Activated CD8-positive, alpha-beta memory T cell treated with anti-CD3 and anti-CD28 coated beads for 36 hours (primary cell): ENCODE data around the gene DSG1. TPM values are rescaled to one million over a fixed set of nuclear protein-coding genes. Genes with fewer than 3 reads are reported as not detected.
"Not testable (repeated sequence)": the region's sequence is repeated elsewhere in the genome, so short reads cannot be mapped to it uniquely, and the experiment has no call there.

Experiments used
- CTCF ChIA-PET: fragments of 350-600 bp; sonication (Branson Sonifier 250); formaldehyde crosslinking; loops from one replicate; lab custom pipeline; 2021; ENCODE audit warnings: antibody characterized with exemption; lab: Charles Lee
- POLR2A ChIA-PET: fragments of 350-600 bp; sonication (Branson Sonifier 250); formaldehyde crosslinking; loops from one replicate; lab custom pipeline; 2021; ENCODE audit warnings: antibody characterized with exemption; lab: Charles Lee
- total RNA-seq, 2 experiments: library from RNA; stranded (reverse); gene quantifications; one replicate each; pipeline ENCODE4 v1.2.3, GENCODE V29; 2021

DSG1 gene
- total RNA-seq = not detected

DNA sequence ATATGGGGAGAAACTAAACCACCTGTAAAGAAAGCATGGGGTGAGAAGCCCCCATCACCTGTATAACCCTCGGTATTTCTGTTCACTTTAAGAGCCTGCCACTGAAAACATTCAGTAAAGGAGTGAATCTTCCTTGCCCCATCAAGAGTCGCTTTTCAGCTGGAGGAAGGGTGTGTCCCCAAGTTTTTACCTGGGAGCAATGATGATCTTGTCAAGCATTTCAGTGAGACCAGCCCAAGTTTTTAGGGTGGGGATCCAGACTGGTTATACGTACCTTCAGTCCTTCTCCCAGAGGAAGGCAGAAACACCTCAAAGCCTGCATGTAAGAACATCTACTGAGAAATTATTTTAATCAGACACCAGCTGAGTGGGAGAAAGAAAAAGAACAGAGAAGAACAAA is at the start of gene DSG1:
TSS of gene DSG1 (plus strand) at position 301 of the 400 bp plus-strand sequence. CDS start 141 bp downstream, outside the sequence.
- ChIA-PET CTCF (no interaction called here), POLR2A (no interaction called here)

DNA sequence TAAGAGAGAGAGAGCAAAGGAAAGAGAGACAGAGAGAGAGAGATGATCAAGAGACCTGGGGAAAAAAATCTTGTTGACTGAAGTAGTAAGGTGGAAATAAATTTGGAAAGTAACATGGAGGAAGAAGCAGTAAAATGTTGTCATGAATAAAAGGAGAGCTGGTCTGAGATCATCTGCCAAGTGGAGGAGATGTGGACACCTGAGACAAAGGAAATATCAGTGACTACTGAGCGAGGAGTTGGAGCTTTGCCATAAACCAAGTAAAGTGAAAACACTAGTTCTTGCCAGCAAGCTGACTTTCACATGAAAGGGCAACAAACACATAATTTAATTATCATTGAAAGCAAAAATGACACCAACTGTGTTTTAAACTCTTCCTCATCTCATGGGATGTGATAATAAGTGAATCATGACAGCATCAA is 49.0 kb upstream of the DSG1 start:
- ChIA-PET CTCF (no interaction called here), POLR2A (no interaction called here)

- CTCF ChIA-PET = no interaction called here
Measured at GRCh38 chr18:31269566-31269965, 48.4 kb upstream of the DSG1 start.

GRCh38 chr18:31270578-31270977 is 47.4 kb upstream of the DSG1 start:
- ChIA-PET POLR2A (no interaction called here), CTCF (no interaction called here)

More at GRCh38 chr18:31269566-31269965, 48.4 kb upstream of the DSG1 start:
- POLR2A ChIA-PET = no interaction called here

GRCh38 chr18:31273812-31274527 is 44.0 kb upstream of the DSG1 start:
- POLR2A ChIA-PET = no interaction called here
- CTCF ChIA-PET = no interaction called here

DNA sequence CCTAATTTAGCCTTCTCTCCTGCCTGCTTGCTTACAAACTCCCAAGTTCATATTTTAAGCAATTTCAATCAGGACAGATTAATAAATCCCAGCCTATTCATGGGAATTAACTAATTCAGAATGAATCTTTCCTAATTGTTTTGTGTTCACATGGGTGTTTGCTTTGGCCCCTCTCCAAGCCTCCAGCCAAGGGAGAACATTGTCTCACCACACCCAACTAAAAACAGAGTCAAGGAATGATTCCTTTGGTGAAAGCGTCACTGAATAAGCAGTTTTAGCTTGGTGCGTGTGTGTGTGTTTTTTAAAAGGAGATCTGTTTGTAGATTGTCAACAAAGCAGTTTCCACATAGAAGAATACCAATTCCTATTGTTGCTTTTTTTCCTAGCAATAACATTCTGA is 43.0 kb upstream of the DSG1 start:
- CTCF ChIA-PET = interaction anchor here (0.7 kb wide), 1 partner anchor 389 kb away, joined by 4 read pairs; no protein-coding TSS in a partner anchor
- POLR2A ChIA-PET = no interaction called here

DNA sequence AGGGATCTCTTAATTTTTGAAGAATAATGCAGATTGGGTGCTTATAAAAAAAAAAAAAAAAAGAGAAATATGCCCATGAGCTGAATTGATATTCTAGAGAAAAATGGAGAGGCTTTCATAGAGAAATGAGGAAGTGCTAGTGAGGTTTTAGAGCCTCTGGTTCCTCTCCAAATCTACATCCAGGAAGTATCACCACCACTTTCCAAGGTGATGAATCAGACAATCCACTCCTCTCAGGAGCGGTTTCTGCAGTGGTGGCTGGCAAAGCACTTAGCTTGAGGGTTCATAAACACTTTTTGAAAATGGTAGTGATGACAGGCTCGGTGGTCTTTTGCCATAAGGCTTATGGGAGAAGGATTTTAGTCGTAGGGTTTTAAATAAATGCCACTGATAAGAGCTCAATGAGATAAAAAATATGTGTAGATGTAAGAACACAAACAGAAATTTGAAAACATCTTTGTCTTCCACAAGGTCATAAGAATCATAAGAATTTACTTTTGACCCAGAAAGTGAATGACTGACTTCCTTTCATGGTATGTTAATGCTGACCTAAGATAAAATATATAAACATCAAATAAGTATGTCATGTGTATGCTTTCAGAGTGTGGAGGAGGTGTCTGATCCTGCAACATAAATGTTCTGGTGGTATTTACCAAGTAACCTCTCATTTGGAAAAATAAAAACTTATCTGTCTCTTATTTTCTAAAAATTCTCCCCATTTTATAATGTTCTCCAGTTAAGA is 42.1 kb upstream of the DSG1 start:
- ChIA-PET CTCF (interaction anchor here (0.7 kb wide), 1 partner anchor 388 kb away, joined by 4 read pairs; no protein-coding TSS in a partner anchor), POLR2A (no interaction called here)

DNA sequence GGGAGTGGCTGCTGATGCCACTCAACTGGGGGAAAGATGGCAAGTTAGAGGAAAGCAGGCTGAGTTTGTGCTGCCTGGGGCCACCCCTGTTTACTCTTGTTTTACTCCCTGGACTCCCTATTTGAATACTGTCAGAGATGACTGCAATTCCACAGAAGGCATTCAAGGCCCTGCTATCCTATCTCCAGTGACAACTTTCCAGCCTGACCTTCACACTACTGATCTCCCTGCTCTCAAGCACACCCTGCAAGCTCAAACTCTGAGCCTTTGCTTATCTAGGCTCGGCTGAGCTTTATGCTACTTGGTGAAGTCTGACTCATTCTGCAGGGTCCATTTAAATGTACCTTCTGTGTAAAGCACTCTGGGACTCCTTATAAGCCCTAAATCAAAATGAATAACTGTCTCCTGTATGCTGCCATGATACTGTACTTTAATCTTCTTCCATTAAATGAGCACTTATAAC is 39.3 kb upstream of the DSG1 start:
- POLR2A ChIA-PET = no interaction called here
- CTCF ChIA-PET = no interaction called here

DNA sequence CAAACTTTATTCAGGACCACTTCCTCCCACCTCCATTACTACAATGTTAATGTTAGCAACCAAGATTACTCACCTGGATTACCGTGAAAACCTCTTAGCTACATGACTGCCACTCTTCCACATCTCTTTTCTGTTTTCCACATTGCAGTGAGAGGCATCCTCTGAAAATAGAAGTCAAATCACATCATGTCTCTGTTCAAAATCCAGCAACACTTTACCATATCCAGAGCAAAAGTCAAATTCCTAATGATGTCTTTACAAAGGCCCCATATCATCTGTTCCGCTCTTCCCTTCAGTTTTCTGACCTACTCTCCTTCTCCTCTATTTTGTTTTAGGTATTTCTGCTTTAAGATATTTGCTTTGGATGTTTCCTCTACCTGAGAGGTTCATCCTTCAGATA is 37.5 kb upstream of the DSG1 start:
- POLR2A ChIA-PET = no interaction called here
- CTCF ChIA-PET = no interaction called here

DNA sequence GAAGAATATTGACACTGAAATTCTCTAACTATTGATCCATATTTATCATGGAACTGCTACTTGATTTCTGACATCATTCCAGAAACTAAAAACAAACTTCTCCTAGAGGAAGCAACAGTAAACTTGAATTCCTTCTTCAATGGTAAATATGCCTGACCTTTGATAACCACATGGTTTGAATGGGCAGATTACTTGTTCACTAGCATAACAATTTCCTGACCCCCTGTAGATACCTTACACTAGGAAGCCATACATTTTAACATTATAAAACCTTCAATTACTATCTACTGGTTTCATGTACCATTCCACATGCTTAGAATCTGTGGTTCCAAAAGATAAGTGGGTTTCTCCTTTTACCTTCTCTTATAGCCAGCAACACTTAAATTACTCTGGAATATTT is 36.5 kb upstream of the DSG1 start:
- CTCF ChIA-PET = no interaction called here

DNA sequence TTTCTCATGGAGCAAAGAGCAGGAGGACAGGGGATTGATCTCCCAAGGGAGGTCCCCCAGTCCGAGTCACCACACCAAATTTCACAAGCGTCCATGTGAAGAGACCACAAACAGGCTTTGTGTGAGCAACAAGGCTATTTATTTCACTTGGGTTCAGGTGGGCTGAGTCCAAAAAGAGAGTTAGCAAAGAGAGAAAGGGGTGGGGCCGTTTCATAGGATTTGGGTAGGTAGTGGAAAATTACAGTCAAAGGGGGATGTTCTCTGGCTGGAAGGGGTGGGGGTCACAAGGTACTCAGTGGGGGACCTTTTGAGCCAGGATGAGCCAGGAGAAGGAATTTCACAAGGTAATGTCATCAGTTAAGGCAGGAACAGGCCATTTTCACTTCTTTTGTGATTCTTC is 28.5 kb upstream of the DSG1 start:
- CTCF ChIA-PET, POLR2A ChIA-PET: not testable (repeated sequence)

More for the DNA sequence above, 36.5 kb upstream of the DSG1 start:
- POLR2A ChIA-PET = no interaction called here

- ChIA-PET CTCF (no interaction called here), POLR2A (no interaction called here)
Measured at GRCh38 chr18:31291688-31292087, 26.3 kb upstream of the DSG1 start.

DNA sequence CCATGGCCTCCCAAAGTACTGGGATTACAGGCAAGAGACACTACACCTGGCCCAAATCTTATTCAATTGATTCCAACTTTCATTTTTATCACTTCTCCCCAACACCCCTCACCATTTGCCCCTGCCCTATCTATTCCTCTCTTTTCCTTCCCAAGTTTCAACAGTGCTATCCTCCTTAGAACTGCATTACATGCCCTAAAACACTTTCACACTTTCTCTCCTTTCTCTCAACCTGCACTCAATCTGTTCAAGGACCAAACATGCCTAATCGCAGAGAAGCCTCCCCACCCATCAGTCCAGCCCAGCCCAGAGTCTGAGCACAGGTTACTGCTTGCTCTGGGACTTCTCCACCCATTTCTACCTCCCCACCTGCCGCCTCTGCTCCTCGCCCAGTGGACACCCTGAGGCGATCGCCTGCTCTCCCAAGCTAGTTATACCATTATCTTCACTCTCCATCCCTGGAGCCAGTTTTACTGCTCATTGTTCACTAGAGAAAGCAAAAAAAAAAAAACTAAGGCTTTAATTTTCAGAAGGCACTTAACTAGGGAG is 23.7 kb upstream of the DSG1 start:
- POLR2A ChIA-PET = no interaction called here

GRCh38 chr18:31297248-31297647 is 20.7 kb upstream of the DSG1 start:
- CTCF ChIA-PET = no interaction called here
- POLR2A ChIA-PET = no interaction called here

More for the DNA sequence above, 23.7 kb upstream of the DSG1 start:
- CTCF ChIA-PET = no interaction called here

DNA sequence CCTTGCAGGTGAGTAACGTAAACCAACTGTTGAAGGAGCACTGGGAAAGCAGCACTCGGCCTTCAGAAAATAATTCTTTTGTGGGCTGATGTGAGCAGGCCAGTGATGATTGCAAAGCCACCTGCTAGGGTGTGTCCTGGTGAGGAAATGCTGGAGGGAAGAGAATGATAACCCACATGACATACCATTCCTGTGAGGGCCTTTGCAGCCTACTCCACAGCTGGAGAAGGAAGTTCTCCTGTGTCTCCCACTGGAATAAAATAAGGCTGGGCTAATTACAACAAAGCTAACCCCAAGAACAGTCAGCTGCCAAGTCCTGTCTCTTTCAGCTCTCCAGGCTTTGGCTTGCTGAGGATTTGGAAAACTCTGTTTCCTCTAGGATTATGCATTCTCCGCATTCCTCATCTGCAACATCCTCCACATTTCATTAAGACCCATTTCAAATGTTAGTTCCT is 16.7 kb upstream of the DSG1 start:
- POLR2A ChIA-PET = no interaction called here
- CTCF ChIA-PET = no interaction called here

DNA sequence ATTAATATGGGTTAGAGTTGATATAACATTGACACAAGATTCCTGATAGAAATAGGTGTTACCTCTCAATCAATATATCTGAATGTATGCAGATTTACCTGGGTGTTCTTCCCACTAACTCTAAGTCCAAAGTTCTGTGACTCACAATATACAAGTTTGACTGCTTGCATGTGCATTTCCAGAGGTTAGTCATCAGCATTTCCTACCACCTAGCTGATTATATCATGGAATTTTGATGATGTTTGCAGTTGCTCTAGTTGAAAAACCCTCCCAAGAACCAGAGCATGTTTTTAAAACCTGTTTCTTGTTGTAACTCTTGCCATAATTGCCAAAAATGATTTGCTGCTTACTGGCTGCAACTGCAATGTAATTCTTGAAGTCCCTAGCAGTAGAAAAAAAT is 15.0 kb upstream of the DSG1 start:
- CTCF ChIA-PET = no interaction called here

DNA sequence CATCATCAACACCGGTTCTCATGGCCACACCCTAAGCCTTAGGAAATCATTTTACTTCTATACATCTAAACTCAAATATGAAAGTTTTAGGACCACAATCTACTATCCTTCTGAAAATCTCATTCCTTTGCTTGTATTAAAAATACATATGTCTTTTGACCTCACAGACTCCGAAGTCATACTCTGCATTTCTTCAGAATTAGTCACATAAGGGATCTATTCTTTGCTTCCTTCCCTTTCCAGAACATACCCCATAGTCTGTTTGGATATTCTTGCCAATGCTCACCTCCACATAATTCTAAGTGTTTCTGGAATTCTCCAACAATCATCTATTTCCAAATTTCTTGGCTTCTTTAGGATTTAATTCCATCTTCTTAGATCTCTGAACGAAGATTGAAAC is 14.2 kb upstream of the DSG1 start:
- CTCF ChIA-PET = no interaction called here

More for the DNA sequence above, 15.0 kb upstream of the DSG1 start:
- POLR2A ChIA-PET = no interaction called here

DNA sequence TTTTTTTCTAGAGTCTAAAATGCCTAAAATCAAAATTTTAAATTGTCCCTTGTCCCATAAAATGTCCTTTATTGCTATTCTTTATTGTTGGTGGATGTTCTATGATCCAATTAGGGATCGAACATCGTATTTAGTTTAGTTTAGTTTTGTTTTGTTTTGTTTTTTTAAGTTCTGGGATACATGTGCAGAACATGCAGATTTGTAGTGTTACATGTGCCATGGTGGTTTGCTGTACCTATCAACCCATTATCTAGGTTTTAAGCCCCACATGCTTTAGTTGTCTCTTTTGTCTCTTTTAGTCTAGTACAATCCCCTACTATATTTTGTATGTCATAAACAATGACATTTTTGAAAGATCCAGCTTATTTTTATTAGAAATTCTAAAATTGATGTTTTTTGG is 8.8 kb upstream of the DSG1 start:
- POLR2A ChIA-PET = no interaction called here
- CTCF ChIA-PET = no interaction called here

More for the DNA sequence above, 14.2 kb upstream of the DSG1 start:
- POLR2A ChIA-PET = no interaction called here

GRCh38 chr18:31316974-31317373 is 986 bp upstream of the DSG1 start:
- POLR2A ChIA-PET = no interaction called here
- CTCF ChIA-PET = no interaction called here

DNA sequence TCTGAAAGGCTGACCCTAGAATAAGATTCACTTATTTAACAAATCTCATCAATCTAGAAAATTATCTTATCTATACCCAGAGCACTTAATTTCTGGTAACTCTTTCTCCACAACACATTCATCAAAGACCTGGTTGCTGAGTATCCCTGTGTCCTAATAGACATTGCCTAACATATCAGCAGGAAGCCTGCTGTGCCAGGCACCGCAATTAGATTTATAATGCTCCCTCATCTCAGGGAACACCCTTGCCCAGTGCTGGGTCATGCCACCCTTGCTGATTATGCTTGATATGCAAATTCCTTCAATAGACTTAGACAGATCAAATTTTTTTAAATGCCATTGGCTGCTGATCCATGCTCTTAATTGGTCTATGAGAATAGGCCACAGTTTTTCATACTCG is 3.8 kb downstream of the DSG1 start:
- ChIA-PET POLR2A (no interaction called here), CTCF (no interaction called here)
